OCI-LY1 (cell line): ENCODE results near the gene ZNF22.

Experiments
- H2AFZ ChIP-seq: fragments of 200-600 bp; sonication (generic), shearing (Covaris generic); 2 replicates; pipeline ENCODE4 v1.6.0; 2014; ENCODE audit warnings: antibody characterized with exemption, mild to moderate bottlenecking, low read length
- H3F3A ChIP-seq: fragments of 200-600 bp; sonication (generic), shearing (Covaris generic); 2 replicates; pipeline ENCODE4 v1.6.0; 2014; ENCODE audit warnings: mild to moderate bottlenecking, antibody characterized with exemption, low read length, moderate library complexity; ENCODE audit not compliant: insufficient read depth
- H3K27ac ChIP-seq: fragments of 200-600 bp; sonication (generic); 2 replicates; pipeline ENCODE4 v1.5.1; 2014; ENCODE audit warnings: low read length, mixed run types, mild to moderate bottlenecking, low read depth; ENCODE audit not compliant: poor library complexity, severe bottlenecking
- H3K27me3 ChIP-seq: fragments of 200-600 bp; sonication (generic); 2 replicates; pipeline ENCODE4 v1.6.0; 2014; ENCODE audit warnings: antibody characterized with exemption, mild to moderate bottlenecking, low read length, moderate library complexity; ENCODE audit not compliant: insufficient read depth
- H3K36me3 ChIP-seq: fragments of 200-600 bp; sonication (generic); 2 replicates; pipeline ENCODE4 v1.6.1; 2014; ENCODE audit warnings: mild to moderate bottlenecking, antibody characterized with exemption, low read length, moderate library complexity, mixed read lengths; ENCODE audit not compliant: insufficient read depth
- H3K4me1 ChIP-seq: fragments of 200-600 bp; sonication (generic); 2 replicates; pipeline ENCODE4 v1.5.1; 2014; ENCODE audit warnings: mild to moderate bottlenecking, low read length, moderate library complexity; ENCODE audit not compliant: insufficient read depth, severe bottlenecking
- H3K4me2 ChIP-seq: fragments of 200-600 bp; sonication (generic), shearing (Covaris generic); 2 replicates; pipeline ENCODE4 v1.6.1; 2014; ENCODE audit warnings: low read length
- H3K4me3 ChIP-seq: fragments of 200-600 bp; sonication (generic); 2 replicates; pipeline ENCODE4 v1.5.1; 2014; ENCODE audit warnings: low read length, low read depth, mild to moderate bottlenecking, mixed read lengths; ENCODE audit not compliant: poor library complexity, severe bottlenecking
- H3K79me2 ChIP-seq: fragments of 200-600 bp; shearing (Covaris generic); 2 replicates; pipeline ENCODE4 v1.6.1; 2016; ENCODE audit warnings: mixed run types, low read length, mixed read lengths; ENCODE audit not compliant: insufficient read depth
- H3K9ac ChIP-seq: fragments of 200-600 bp; sonication (generic), shearing (Covaris generic); 2 replicates; pipeline ENCODE4 v1.6.1; 2014; ENCODE audit warnings: mild to moderate bottlenecking, low read length, mixed read lengths
- H3K9me2 ChIP-seq: fragments of 200-600 bp; sonication (generic), shearing (Covaris generic); 2 replicates; pipeline ENCODE4 v1.6.1; 2014; ENCODE audit warnings: low read depth, mild to moderate bottlenecking, low read length, mixed read lengths
- H3K9me3 ChIP-seq: fragments of 200-600 bp; shearing (Covaris generic); 2 replicates; pipeline ENCODE4 v1.6.1; 2014; ENCODE audit warnings: low read length, mixed read lengths
- H4K20me1 ChIP-seq: fragments of 200-600 bp; sonication (generic), shearing (Covaris generic); 2 replicates; pipeline ENCODE4 v1.6.0; 2016; ENCODE audit warnings: mild to moderate bottlenecking, low read length; ENCODE audit not compliant: insufficient read depth
- EZH2 ChIP-seq: fragments of 200-600 bp; sonication (generic), shearing (Covaris generic); IDR thresholded peaks from 2 replicates; pipeline ENCODE4 v1.8.0; 2017; ENCODE audit warnings: borderline replicate concordance, mixed run types, mild to moderate bottlenecking, antibody characterized with exemption, low read length, moderate library complexity, mixed read lengths
- TF ChIP-seq, protein P1 (sequence below): fragments of 200-600 bp; sonication (generic), shearing (Covaris generic); IDR thresholded peaks from 2 replicates; pipeline ENCODE4 v1.5.1; 2017; ENCODE audit warnings: mild to moderate bottlenecking, antibody characterized with exemption, low read length, moderate library complexity, mixed read lengths

The ZNF22 gene

GRCh38 chr10:44965651-44966097 lies 35.0 kb upstream of the ZNF22 start:
- Histone ChIP-seq H3K79me2 (no peaks in the 10 kb centered on the region), H3K4me3 (no peak overlapping the region), H3K9me3 (no peaks in the 10 kb centered on the region), H3K27me3 (no peaks in the 10 kb centered on the region), H4K20me1 (no peaks in the 10 kb centered on the region), H2AFZ (no peak overlapping the region), H3K27ac (no peak overlapping the region), H3K36me3 (no peaks in the 10 kb centered on the region), H3K4me2 (no peak overlapping the region), H3K4me1 (peaks cover 6% of the 10 kb centered on the region), H3K9ac (no peak overlapping the region), H3K9me2 (no peaks in the 10 kb centered on the region), H3F3A (no peaks in the 10 kb centered on the region)
- TF ChIP-seq, protein P1, sequence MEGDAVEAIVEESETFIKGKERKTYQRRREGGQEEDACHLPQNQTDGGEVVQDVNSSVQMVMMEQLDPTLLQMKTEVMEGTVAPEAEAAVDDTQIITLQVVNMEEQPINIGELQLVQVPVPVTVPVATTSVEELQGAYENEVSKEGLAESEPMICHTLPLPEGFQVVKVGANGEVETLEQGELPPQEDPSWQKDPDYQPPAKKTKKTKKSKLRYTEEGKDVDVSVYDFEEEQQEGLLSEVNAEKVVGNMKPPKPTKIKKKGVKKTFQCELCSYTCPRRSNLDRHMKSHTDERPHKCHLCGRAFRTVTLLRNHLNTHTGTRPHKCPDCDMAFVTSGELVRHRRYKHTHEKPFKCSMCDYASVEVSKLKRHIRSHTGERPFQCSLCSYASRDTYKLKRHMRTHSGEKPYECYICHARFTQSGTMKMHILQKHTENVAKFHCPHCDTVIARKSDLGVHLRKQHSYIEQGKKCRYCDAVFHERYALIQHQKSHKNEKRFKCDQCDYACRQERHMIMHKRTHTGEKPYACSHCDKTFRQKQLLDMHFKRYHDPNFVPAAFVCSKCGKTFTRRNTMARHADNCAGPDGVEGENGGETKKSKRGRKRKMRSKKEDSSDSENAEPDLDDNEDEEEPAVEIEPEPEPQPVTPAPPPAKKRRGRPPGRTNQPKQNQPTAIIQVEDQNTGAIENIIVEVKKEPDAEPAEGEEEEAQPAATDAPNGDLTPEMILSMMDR, result no peak
- no peak for TF ChIP-seq EZH2

DNA sequence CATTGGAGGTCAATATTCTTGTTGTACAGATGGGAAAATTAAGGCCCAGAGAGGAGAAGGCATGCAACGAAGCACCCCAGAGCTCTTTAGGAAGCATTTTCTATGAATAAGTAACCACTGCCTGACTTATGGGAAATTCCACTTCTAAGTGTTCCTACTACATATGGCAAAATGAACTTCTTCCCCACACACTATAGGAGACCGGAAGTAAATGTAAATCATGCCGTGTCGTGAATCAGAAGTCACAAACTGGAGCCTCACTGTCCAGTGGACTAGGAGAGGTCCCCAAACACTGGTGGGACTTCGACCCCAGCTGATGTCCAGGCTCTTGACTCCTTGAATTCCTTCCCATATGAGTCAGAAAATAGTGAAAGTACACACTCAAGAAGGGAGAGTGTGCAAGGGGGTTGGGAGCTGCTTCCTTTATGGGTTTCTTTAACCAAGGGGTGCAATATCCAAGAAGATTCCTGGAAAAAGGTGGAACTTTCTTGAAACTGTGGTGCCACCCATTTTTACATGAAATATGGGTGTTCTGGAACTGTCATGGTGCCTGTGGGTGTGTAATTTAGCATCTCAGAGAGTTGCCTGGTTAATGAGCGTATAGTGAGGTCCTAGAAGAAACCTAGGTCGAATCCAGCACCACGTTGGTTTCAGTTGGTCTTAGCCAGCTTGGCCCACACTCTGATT lies 34.5 kb upstream of the ZNF22 start:
- Histone ChIP-seq H3K79me2 (no peaks in the 10 kb centered on the region), H3K9me3 (no peaks in the 10 kb centered on the region), H3K27ac (no peak overlapping the region), H3K9ac (no peak overlapping the region), H3K4me2 (no peak overlapping the region; the same call in 1 of the 2 replicates), H3K36me3 (no peaks in the 10 kb centered on the region), H3K9me2 (no peaks in the 10 kb centered on the region), H3K4me1 (peaks cover 6% of the 10 kb centered on the region), H4K20me1 (no peaks in the 10 kb centered on the region), H3F3A (no peaks in the 10 kb centered on the region), H2AFZ (no peak overlapping the region), H3K4me3 (no peak overlapping the region), H3K27me3 (no peaks in the 10 kb centered on the region)
- TF ChIP-seq, protein P1, result no peak
- TF ChIP-seq EZH2, result no peak

DNA sequence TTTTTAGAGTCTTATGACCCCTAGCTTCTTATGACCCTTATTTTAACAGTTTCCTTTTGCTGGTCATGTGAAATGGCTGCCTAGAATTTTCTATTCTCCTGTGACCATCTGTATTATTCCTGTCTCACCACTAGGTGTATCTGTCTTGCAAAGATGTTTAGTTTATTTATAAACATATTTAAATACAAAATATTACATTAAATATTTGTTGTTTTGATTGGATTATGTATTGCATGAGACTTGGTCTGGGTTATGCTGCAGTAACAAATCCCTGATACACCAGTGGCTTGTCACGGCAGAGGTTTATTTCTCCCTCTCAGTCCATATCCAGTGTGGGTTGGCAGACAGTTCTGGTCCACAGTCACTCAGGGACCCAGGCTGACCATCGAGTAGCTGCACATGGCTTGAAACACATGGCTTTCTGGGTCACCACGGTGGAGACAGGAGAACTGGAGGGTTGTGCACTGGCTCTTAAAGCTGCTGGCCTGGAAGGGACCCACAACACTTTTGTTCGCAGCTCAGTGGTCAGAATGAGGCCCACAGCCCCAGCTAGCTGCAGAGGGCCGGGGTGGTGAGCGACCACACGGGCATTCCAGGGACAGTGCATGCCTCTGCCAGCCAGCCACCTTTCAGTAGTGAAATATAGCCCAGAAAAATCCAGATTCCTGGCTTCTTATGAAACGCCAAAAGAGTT lies 33.8 kb upstream of the ZNF22 start:
- Histone ChIP-seq H3K9me3 (no peaks in the 10 kb centered on the region), H3K9ac (no peak overlapping the region), H3K4me2 (no peak overlapping the region), H3K27me3 (no peaks in the 10 kb centered on the region), H3K36me3 (no peaks in the 10 kb centered on the region), H3K4me3 (no peak overlapping the region), H3K9me2 (no peaks in the 10 kb centered on the region), H3F3A (no peaks in the 10 kb centered on the region), H2AFZ (no peak overlapping the region), H3K27ac (no peak overlapping the region), H3K79me2 (no peaks in the 10 kb centered on the region), H4K20me1 (no peaks in the 10 kb centered on the region), H3K4me1 (peaks cover 6% of the 10 kb centered on the region)
- TF ChIP-seq, protein P1, result no peak
- no peak for TF ChIP-seq EZH2
